ENCODE results near the gene SHROOM3.

GRCh38 chr4:76738086-76738931 lies 303.3 kb downstream of the SHROOM3 start:
- no peak for TF ChIP-seq RXRA (CRISPR knock-in tag; IDR thresholded peaks at IDR 0.05)
- TF ChIP-seq RFX5 (IDR thresholded peaks at IDR 0.05; ENCODE audit: low read depth, low read length), result no peak
- TF ChIP-seq MAZ (IDR thresholded peaks at IDR 0.05; ENCODE audit: borderline replicate concordance, low read depth, low read length), result no peak
- no peak for TF ChIP-seq MAZ (CRISPR knock-in tag; IDR thresholded peaks at IDR 0.05; ENCODE audit: low read depth)
- no peak for TF ChIP-seq ZNF224 (CRISPR knock-in tag; IDR thresholded peaks at IDR 0.05)
- no peak for TF ChIP-seq JUNB (CRISPR knock-in tag; IDR thresholded peaks at IDR 0.05; ENCODE audit: borderline replicate concordance)
- no peak for TF ChIP-seq POLR2A (IDR thresholded peaks at IDR 0.05; ENCODE audit: insufficient read depth in 1 of 2, low read depth in 2 of 2, low read length in 2 of 2)
- no peak for TF ChIP-seq CEBPB (IDR thresholded peaks at IDR 0.05; ENCODE audit: borderline replicate concordance, low read depth, low read length)
- TF ChIP-seq PREB (CRISPR knock-in tag; IDR thresholded peaks at IDR 0.05), result no peak
- no peak for TF ChIP-seq ZFP36 (IDR thresholded peaks at IDR 0.05; ENCODE audit: borderline replicate concordance, low read depth, low read length, partially characterized antibody)
- no peak for TF ChIP-seq NFKB2 (CRISPR knock-in tag; IDR thresholded peaks at IDR 0.05; ENCODE audit: borderline replicate concordance)
- TF ChIP-seq KAT7 (CRISPR knock-in tag; IDR thresholded peaks at IDR 0.05; ENCODE audit: borderline replicate concordance), result no peak
- TF ChIP-seq ZNF770 (CRISPR knock-in tag; IDR thresholded peaks at IDR 0.05), result no peak
- no peak for TF ChIP-seq CREB3 (CRISPR knock-in tag; IDR thresholded peaks at IDR 0.05)

Measured in HepG2 (cell line).